SU-DHL-6 (cell line): ENCODE measurements around the gene ATP23.

Source experiments
- H2AFZ ChIP-seq: fragments of 200-600 bp; sonication (generic); 2 replicates; pipeline ENCODE4 v1.6.1; 2014; ENCODE audit warnings: low read depth, mild to moderate bottlenecking, moderate library complexity, mixed read lengths, antibody characterized with exemption, low read length; ENCODE audit not compliant: severe bottlenecking
- H3F3A ChIP-seq: fragments of 200-600 bp; shearing (Covaris generic); 2 replicates; pipeline ENCODE4 v1.6.0; 2016; ENCODE audit warnings: antibody characterized with exemption, mild to moderate bottlenecking; ENCODE audit not compliant: insufficient read depth
- H3K27ac ChIP-seq: fragments of 200-600 bp; sonication (generic); 2 replicates; pipeline ENCODE4 v1.5.1; 2016; ENCODE audit warnings: low read depth, mild to moderate bottlenecking, low read length, moderate library complexity, mixed read lengths
- H3K27me3 ChIP-seq: fragments of 200-600 bp; sonication (generic), shearing (Covaris generic); 2 replicates; pipeline ENCODE4 v1.6.0; 2014; ENCODE audit warnings: mild to moderate bottlenecking, low read length
- H3K36me3 ChIP-seq: fragments of 200-600 bp; sonication (generic); 2 replicates; pipeline ENCODE4 v1.6.1; 2014; ENCODE audit warnings: mild to moderate bottlenecking, low read length, mixed read lengths
- H3K4me2 ChIP-seq: fragments of 300-600, 200-600 bp; shearing (Covaris generic), sonication (generic); 2 replicates; pipeline ENCODE4 v1.6.0; 2014; ENCODE audit warnings: low read length, low read depth, mild to moderate bottlenecking; ENCODE audit not compliant: poor library complexity, severe bottlenecking
- H3K4me3 ChIP-seq: fragments of 200-600 bp; sonication (generic); 2 replicates; pipeline ENCODE4 v1.5.1; 2014; ENCODE audit warnings: antibody characterized with exemption, low read length, mild to moderate bottlenecking, mixed read lengths; ENCODE audit not compliant: insufficient read depth, poor library complexity, severe bottlenecking
- H3K79me2 ChIP-seq: fragments of 200-600 bp; sonication (generic); 2 replicates; pipeline ENCODE4 v1.6.1; 2014; ENCODE audit warnings: mild to moderate bottlenecking, low read length, moderate library complexity; ENCODE audit not compliant: insufficient read depth
- H3K9ac ChIP-seq: fragments of 200-600 bp; sonication (generic); 2 replicates; pipeline ENCODE4 v1.7.0; 2014; ENCODE audit warnings: mild to moderate bottlenecking, low read length
- H3K9me2 ChIP-seq: fragments of 200-600 bp; sonication (generic); replicated peaks from 2 replicates; pipeline ENCODE4 v1.6.1; 2014; ENCODE audit warnings: low read length; ENCODE audit not compliant: insufficient read depth
- H3K9me3 ChIP-seq: fragments of 200-600 bp; sonication (generic); 2 replicates; pipeline ENCODE4 v1.6.1; 2014; ENCODE audit warnings: low read length, mixed read lengths; ENCODE audit not compliant: insufficient read depth
- H4K20me1 ChIP-seq: fragments of 200-600 bp; sonication (generic); 2 replicates; pipeline ENCODE4 v1.6.1; 2014; ENCODE audit warnings: low read depth, mild to moderate bottlenecking, antibody characterized with exemption, low read length, moderate library complexity, mixed read lengths
- CTCF ChIP-seq: fragments of 200-600 bp; sonication (generic); IDR thresholded peaks from one replicate; pipeline ENCODE4 v1.5.1; 2017; ENCODE audit warnings: antibody characterized with exemption, mild to moderate bottlenecking, low read length, moderate library complexity; ENCODE audit not compliant: insufficient read depth, poor library complexity, severe bottlenecking
- EZH2phosphoT487 ChIP-seq: fragments of 200-600 bp; sonication (generic), shearing (Covaris generic); conservative IDR thresholded peaks from 2 replicates; pipeline ENCODE4 v1.6.1; 2018; ENCODE audit warnings: mild to moderate bottlenecking, antibody characterized with exemption, low read length, moderate library complexity, mixed read lengths

The ATP23 gene

DNA sequence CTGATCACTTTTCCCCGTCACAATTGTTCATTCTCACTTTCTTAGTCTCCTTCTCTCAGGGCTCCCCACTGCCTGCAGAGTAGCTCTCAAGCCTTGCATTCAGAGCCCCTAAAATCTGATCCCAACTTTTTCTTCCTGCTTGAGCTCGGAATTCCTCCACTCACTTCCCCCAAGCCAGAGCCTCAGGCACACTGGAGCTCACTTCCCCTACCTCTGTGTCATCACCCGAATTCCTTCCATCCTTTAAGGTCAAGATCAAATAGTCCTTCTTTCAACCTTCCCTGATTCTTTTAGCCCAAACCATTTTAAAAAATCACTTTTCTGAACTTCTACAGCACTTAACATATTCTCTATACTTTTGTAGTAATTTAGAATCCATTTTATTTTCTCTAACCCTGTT lies 34.1 kb upstream of the ATP23 start:
- H3K36me3 ChIP-seq = no peaks in the 10 kb centered on the region
- no peak overlapping the region for H3K4me3 ChIP-seq
- H3K79me2 ChIP-seq = no peaks in the 10 kb centered on the region
- no peak overlapping the region for H3K27ac ChIP-seq
- no peak overlapping the region for H3K9ac ChIP-seq
- H2AFZ ChIP-seq = no peak overlapping the region
- H3K9me3 ChIP-seq = no peaks in the 10 kb centered on the region
- no peaks in the 10 kb centered on the region for H4K20me1 ChIP-seq
- H3K27me3 ChIP-seq = no peaks in the 10 kb centered on the region
- no peaks in the 10 kb centered on the region for H3F3A ChIP-seq
- TF ChIP-seq EZH2phosphoT487 = no peak
- no peak for TF ChIP-seq CTCF
- no peak overlapping the region for H3K4me2 ChIP-seq
- no peaks in the 10 kb centered on the region for H3K9me2 ChIP-seq

DNA sequence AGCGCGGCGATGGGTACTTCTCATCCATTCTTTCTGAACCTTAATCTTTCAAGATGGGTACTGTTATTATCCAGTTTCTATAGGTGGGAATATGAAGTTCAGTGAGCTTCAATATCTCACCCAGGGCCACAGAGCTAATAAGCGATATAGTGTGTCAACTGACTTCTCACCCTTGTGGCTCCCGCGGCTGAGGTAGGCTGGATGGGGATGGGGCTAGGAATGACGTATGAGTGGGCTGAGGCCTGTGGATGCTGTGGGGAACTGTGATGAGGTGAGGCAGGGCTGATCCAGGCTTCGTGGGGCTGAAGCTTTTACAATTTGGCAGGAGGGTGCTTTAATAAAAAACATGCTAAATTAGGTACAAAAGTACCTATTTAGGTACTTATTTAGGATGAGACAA lies 32.9 kb upstream of the ATP23 start:
- Histone ChIP-seq H3K79me2 (no peaks in the 10 kb centered on the region), H3K4me3 (no peak overlapping the region), H3K9ac (no peak overlapping the region), H3K4me2 (no peak overlapping the region), H4K20me1 (no peaks in the 10 kb centered on the region), H3K27ac (no peak overlapping the region), H3K9me2 (no peaks in the 10 kb centered on the region), H3F3A (no peaks in the 10 kb centered on the region), H3K9me3 (no peaks in the 10 kb centered on the region), H2AFZ (no peak overlapping the region), H3K27me3 (no peaks in the 10 kb centered on the region), H3K36me3 (no peaks in the 10 kb centered on the region)
- TF ChIP-seq EZH2phosphoT487 = no peak
- no peak for TF ChIP-seq CTCF

DNA sequence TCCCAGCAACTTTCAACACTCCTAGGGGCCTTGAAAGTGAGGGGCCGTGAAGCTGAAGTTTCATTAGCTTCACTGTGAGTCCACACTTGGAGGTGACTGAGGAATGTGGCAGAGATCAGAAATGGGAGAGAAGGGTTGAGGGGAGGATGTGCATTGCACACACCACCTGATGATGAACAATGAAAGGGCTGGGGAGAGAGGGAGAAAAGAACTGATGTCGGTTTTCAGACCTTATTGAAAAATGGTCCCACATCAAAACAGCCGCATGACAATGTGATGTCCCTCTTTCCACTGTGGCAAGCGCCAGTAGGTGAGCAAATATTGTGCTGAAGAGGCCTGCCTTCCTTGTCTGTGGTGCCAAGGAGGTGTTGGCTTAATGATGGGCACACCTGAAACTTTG lies 32.3 kb upstream of the ATP23 start:
- H3K36me3 ChIP-seq = no peaks in the 10 kb centered on the region
- H3K9me2 ChIP-seq = no peaks in the 10 kb centered on the region
- H2AFZ ChIP-seq = no peak overlapping the region
- no peak overlapping the region for H3K4me3 ChIP-seq
- no peak overlapping the region for H3K9ac ChIP-seq
- H3K27ac ChIP-seq = no peak overlapping the region
- H3K79me2 ChIP-seq = no peaks in the 10 kb centered on the region
- TF ChIP-seq CTCF (no peak), EZH2phosphoT487 (no peak)
- H3K9me3 ChIP-seq = no peaks in the 10 kb centered on the region
- no peaks in the 10 kb centered on the region for H3K27me3 ChIP-seq
- no peaks in the 10 kb centered on the region for H3F3A ChIP-seq
- no peaks in the 10 kb centered on the region for H4K20me1 ChIP-seq
- no peak overlapping the region for H3K4me2 ChIP-seq

DNA sequence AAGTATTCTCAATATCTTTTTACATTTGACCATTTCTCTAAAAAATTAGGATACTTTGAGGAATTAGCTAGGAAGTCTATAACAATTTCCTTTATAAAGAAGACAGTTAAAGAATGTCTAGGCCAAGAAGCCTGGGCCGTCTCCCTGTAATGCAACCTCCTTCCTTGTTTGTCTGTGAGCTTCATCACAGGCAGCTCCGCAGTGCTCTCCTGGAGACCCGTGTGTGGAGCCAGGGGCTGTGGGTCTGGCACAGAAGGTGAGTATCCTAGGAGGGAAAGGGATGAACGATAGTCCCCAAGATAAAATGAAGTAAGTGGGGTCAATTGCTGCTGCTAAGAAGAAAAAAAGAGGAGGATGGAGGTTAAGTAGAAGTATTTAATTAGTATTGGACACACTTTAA lies 31.8 kb upstream of the ATP23 start:
- Histone ChIP-seq H3K36me3 (no peaks in the 10 kb centered on the region), H3F3A (no peaks in the 10 kb centered on the region), H3K4me3 (no peak overlapping the region), H3K9me2 (no peaks in the 10 kb centered on the region), H3K79me2 (no peaks in the 10 kb centered on the region), H3K4me2 (no peak overlapping the region), H3K27ac (no peak overlapping the region), H3K9ac (no peak overlapping the region), H3K27me3 (no peaks in the 10 kb centered on the region), H3K9me3 (no peaks in the 10 kb centered on the region), H2AFZ (no peak overlapping the region), H4K20me1 (no peaks in the 10 kb centered on the region)
- TF ChIP-seq CTCF = no peak
- no peak for TF ChIP-seq EZH2phosphoT487
